Measurements from ENCODE around the gene TTC32. TPM values are rescaled to one million over a fixed set of nuclear protein-coding genes. Genes with fewer than 3 reads are reported as not detected.

The TTC32 gene
- total RNA-seq, 1 experiment from 2014 or later: 9.9 TPM

DNA sequence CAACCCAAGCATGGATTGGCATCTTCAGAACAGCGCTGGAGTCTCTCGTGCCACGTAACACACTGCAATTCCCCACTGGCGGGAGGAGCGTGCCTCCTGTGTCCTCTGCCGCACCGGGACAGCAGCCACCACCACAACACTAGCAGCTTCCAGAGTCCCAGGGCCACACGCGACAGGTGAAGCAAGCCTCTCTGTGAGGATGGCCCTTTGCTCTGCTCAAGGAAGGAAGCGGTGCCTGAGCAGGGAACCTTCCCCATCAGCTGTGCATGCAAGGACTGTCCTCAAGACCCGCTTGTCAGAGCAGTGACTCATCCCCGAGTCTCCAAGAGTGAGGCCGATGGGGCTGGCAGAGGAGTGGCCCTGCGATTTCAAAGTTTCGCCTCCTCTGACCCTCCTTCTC, 44.0 kb downstream of the TTC32 start (continued):
- TF ChIP-seq, protein P1, sequence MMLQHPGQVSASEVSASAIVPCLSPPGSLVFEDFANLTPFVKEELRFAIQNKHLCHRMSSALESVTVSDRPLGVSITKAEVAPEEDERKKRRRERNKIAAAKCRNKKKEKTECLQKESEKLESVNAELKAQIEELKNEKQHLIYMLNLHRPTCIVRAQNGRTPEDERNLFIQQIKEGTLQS (CRISPR knock-in tag; conservative IDR thresholded peaks at IDR 0.05): no peak
- no peak for TF ChIP-seq RELA (CRISPR knock-in tag; IDR thresholded peaks at IDR 0.05; ENCODE audit: borderline replicate concordance)
- no peak for TF ChIP-seq JUN (CRISPR knock-in tag; IDR thresholded peaks at IDR 0.05)

DNA sequence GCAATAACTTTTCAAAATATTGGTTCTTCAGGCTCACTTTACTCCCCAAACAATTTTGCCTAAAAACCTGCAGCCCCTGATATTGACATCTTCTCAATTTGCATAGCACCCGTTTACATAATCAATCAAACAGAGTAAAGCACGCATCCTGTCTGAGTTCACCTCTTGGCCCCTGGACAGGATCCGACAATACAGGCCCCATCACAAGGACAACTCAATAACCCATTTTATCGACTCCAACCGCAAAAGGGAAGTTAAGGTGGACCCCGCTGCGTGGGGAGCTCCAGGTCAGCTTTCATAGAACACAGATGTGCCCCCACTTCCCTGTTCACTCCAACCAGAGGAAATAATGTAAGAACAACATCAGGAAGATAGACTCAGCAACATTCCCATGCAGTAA, 44.7 kb downstream of the TTC32 start:
- TF ChIP-seq NR2C2 (CRISPR knock-in tag; IDR thresholded peaks at IDR 0.05): no peak
- TF ChIP-seq KAT7 (CRISPR knock-in tag; IDR thresholded peaks at IDR 0.05; ENCODE audit: borderline replicate concordance): no peak
- no peak for TF ChIP-seq PRRX2 (CRISPR knock-in tag; IDR thresholded peaks at IDR 0.05)
- TF ChIP-seq, protein P2, sequence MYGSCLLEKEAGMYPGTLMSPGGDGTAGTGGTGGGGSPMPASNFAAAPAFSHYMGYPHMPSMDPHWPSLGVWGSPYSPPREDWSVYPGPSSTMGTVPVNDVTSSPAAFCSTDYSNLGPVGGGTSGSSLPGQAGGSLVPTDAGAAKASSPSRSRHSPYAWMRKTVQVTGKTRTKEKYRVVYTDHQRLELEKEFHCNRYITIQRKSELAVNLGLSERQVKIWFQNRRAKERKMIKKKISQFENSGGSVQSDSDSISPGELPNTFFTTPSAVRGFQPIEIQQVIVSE (CRISPR knock-in tag; IDR thresholded peaks at IDR 0.05; ENCODE audit: borderline replicate concordance): no peak
- TF ChIP-seq, protein P3, sequence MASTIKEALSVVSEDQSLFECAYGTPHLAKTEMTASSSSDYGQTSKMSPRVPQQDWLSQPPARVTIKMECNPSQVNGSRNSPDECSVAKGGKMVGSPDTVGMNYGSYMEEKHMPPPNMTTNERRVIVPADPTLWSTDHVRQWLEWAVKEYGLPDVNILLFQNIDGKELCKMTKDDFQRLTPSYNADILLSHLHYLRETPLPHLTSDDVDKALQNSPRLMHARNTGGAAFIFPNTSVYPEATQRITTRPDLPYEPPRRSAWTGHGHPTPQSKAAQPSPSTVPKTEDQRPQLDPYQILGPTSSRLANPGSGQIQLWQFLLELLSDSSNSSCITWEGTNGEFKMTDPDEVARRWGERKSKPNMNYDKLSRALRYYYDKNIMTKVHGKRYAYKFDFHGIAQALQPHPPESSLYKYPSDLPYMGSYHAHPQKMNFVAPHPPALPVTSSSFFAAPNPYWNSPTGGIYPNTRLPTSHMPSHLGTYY (CRISPR knock-in tag; IDR thresholded peaks at IDR 0.05): no peak
- no peak for TF ChIP-seq NFE2L1 (CRISPR knock-in tag; IDR thresholded peaks at IDR 0.05)
- TF ChIP-seq, protein P4, sequence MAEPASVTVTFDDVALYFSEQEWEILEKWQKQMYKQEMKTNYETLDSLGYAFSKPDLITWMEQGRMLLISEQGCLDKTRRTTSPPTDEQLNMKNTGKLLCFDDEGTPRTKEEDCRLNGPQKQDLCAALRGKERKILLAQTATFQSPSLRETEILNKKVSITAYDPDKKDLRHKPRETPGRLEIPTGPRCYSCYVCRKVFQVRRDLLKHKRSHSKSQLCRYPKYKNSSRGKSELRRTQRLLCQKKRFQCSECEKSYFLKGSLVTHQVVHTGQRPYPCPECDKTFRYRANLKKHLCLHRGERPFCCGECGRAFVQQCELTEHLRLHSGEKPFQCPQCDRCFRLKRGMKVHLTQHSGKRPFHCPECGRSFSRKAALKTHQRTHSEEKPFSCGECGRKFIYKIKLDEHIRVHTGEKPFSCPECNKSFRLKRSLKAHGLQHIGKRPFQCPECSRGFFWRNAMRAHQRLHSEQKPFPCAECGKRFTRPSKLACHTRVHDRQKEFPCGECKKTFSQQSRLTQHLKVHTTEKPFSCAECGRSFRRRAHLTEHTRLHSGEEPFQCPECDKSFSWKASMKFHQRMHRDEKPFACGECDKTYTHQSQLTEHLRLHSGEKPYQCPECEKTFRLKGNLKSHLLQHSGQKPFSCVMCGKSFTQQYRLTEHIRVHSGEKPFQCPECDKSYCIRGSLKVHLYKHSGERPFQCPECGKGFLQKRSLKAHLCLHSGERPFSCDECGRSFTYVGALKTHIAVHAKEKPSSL (CRISPR knock-in tag; conservative IDR thresholded peaks at IDR 0.05): no peak
- no peak for TF ChIP-seq NFYB (CRISPR knock-in tag; conservative IDR thresholded peaks at IDR 0.05; ENCODE audit: low read depth)
- TF ChIP-seq, protein P5, sequence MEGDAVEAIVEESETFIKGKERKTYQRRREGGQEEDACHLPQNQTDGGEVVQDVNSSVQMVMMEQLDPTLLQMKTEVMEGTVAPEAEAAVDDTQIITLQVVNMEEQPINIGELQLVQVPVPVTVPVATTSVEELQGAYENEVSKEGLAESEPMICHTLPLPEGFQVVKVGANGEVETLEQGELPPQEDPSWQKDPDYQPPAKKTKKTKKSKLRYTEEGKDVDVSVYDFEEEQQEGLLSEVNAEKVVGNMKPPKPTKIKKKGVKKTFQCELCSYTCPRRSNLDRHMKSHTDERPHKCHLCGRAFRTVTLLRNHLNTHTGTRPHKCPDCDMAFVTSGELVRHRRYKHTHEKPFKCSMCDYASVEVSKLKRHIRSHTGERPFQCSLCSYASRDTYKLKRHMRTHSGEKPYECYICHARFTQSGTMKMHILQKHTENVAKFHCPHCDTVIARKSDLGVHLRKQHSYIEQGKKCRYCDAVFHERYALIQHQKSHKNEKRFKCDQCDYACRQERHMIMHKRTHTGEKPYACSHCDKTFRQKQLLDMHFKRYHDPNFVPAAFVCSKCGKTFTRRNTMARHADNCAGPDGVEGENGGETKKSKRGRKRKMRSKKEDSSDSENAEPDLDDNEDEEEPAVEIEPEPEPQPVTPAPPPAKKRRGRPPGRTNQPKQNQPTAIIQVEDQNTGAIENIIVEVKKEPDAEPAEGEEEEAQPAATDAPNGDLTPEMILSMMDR (IDR thresholded peaks at IDR 0.05): no peak
- TF ChIP-seq ZNF263 (CRISPR knock-in tag; IDR thresholded peaks at IDR 0.05; ENCODE audit: low read depth): no peak
- TF ChIP-seq TEAD4 (CRISPR knock-in tag; IDR thresholded peaks at IDR 0.05): no peak
- ChIA-PET CTCF (interaction anchor here (0.8 kb wide), 1 partner anchor 480 kb away, joined by 3 read pairs; no protein-coding TSS in a partner anchor), POLR2A (no interaction called here)
- Mint-ChIP-seq H3K4me3 (no peak overlapping the region), H3K27ac (no peak overlapping the region), H3K4me1 (no peaks in the 10 kb centered on the region), H3K27me3 (ENCODE audit: low read depth) (no peaks in the 10 kb centered on the region), H3K36me3 (no peaks in the 10 kb centered on the region), H3K9me3 (no peaks in the 10 kb centered on the region)
- ATAC-seq (no peak), DNase-seq (ENCODE audit: low spot score) (no peak)

DNA sequence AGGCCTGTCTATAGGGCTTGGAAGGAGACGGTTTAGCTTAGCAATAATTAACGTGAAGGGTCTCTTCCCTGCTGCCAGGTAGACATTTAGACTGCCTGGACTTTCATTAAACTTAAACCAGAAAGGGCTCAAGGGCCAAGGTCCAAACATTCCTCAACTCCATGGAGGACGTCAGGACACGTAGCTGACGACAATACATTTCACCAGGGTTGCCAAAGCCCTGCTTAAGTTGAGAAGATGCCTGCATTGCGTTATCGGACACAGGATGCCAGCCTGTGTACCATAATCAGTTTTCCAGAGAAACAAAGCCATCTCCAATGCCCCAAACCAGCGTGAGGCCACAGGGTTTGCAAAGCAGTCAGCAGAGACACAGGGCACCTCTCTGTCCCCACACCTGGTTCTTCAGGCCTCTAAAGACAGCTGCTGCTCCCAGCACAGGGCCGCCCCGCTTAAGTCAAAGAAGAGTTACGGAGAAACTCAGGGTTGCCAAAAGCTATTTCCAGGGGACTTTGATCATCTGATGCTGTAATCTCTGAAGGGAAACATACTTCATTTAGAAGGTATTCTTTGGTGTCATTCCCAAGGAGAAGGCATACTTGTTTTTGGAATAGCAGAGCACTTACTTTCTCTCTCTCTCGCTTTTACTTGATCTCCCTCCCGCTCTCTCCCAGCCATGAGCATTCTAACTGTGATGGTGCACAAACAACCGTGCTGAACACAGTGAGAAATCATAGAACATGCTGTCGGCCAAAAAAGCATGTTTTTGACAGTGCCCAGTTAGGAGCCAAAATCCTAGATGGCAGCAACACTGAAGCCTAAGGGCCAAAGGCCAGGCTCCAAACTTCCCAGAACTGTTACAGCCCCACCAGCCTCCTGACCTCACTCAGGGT, 46.0 kb downstream of the TTC32 start:
- DNase-seq (ENCODE audit: low spot score): no peak
- POLR2A ChIA-PET: no interaction called here

More for the DNA sequence above, 46.0 kb downstream of the TTC32 start:
- Mint-ChIP-seq H3K27me3 (ENCODE audit: low read depth) (no peaks in the 10 kb centered on the region), H3K9me3 (no peaks in the 10 kb centered on the region), H3K4me1 (no peaks in the 10 kb centered on the region; the same call in 1 of the 2 replicates), H3K27ac (no peak overlapping the region), H3K36me3 (no peaks in the 10 kb centered on the region), H3K4me3 (no peak overlapping the region)
- CTCF ChIA-PET: no interaction called here
- no peak for ATAC-seq
- peak; percentile 22; the same call in 1 of the 2 replicates for TF ChIP-seq GABPB1 (CRISPR knock-in tag; IDR thresholded peaks at IDR 0.05)
- TF ChIP-seq, protein P6, sequence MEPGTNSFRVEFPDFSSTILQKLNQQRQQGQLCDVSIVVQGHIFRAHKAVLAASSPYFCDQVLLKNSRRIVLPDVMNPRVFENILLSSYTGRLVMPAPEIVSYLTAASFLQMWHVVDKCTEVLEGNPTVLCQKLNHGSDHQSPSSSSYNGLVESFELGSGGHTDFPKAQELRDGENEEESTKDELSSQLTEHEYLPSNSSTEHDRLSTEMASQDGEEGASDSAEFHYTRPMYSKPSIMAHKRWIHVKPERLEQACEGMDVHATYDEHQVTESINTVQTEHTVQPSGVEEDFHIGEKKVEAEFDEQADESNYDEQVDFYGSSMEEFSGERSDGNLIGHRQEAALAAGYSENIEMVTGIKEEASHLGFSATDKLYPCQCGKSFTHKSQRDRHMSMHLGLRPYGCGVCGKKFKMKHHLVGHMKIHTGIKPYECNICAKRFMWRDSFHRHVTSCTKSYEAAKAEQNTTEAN (CRISPR knock-in tag; IDR thresholded peaks at IDR 0.05): no peak
- TF ChIP-seq HMGA2 (CRISPR knock-in tag; IDR thresholded peaks at IDR 0.05): no peak
